Endothelial cell of umbilical vein (primary cell): ENCODE data around the gene NEDD9.

Source experiments
- CTCF ChIP-seq, 2 donors: IDR thresholded peaks; 1 replicate in 1 of 2; 2 replicates in 1 of 2; pipeline ENCODE4 v1.5.1; 2011; ENCODE audit warnings: low read length in 2 of 2, mild to moderate bottlenecking in 2 of 2, moderate library complexity in 2 of 2, control low read depth in 1 of 2, inconsistent platforms in 1 of 2, low read depth in 1 of 2; ENCODE audit not compliant: insufficient read depth in 1 of 2; ENCODE audit errors: extremely low read depth in 1 of 2
- MAX ChIP-seq: IDR thresholded peaks from 2 replicates; pipeline ENCODE4 v1.6.1; 2011; ENCODE audit not compliant: insufficient read depth, insufficient read length
- POLR2A ChIP-seq: IDR thresholded peaks from 2 replicates; pipeline ENCODE4 v1.6.1; 2012; ENCODE audit warnings: low read depth, mild to moderate bottlenecking, control low read depth, low read length

- TF ChIP-seq POLR2A (no peak), CTCF (IDR thresholded peaks at IDR 0.05; ENCODE audit: extremely low read depth in 1 of 2, insufficient read depth in 1 of 2, low read depth in 1 of 2, low read length in 2 of 2) (no peak), MAX (no peak)
These were observed 19.8 kb downstream of the NEDD9 start for GRCh38 chr6:11212664-11213063.
